NB4 (cell line): ENCODE results near the gene SYNCRIP.

Experiments used
- CTCF ChIP-seq: IDR thresholded peaks from one replicate; pipeline ENCODE4 v1.5.1; 2012; ENCODE audit warnings: low read depth, low read length
- MAX ChIP-seq: IDR thresholded peaks from 2 replicates; pipeline ENCODE4 v1.6.1; 2011; ENCODE audit warnings: low read depth, low read length
- MYC ChIP-seq: IDR thresholded peaks from 2 replicates; pipeline ENCODE4 v1.6.1; 2011; ENCODE audit warnings: low read depth, low read length
- POLR2A ChIP-seq: IDR thresholded peaks from 2 replicates; pipeline ENCODE4 v1.6.1; 2011; ENCODE audit warnings: mild to moderate bottlenecking; ENCODE audit not compliant: insufficient read length; ENCODE audit errors: extremely low read depth

- TF ChIP-seq CTCF = no peak
- no peak for TF ChIP-seq POLR2A
- no peak for TF ChIP-seq MAX
- TF ChIP-seq MYC = no peak
Measured at GRCh38 chr6:85569323-85569722, 73.4 kb downstream of the SYNCRIP start.
